ENCODE data around the gene ASTN2.

Gene ASTN2

DNA sequence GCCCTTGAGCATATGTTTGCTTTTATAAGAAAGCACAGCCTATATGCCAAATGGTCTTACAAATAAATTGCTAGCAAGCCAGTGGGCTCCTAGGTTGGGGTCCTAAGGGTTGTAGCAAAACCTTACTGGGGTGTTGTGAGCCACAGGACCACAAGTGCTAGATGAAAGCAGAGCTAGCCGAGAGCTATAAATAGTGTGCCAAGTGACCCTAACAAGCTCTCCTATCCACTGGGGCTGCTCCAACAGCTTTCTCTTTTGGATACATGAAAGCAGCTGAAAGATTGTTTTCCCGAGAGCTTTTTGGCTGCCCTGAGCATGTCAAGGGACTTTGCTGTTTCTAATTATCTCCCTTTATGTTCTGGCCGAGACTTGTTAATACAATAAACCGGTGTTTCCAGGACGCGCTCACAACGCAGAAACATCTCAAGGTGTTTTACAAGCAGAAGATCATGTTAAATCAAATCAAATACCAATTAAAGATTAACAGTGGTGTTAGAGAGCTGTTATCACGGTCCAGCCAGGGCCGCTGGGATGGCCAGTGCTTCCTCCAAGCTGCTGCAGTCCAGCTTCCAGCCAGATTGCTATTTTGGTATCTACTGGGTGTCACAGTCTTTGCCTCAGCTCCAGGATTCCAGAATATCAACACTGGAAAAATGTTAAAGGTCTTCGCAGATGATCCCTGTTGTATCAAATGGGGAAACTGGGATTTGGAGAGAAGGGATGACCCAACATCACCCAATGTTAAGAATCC lies 351.0 kb downstream of the ASTN2 start:
- no peak for DNase-seq

GRCh38 chr9:117060963-117061362 lies 353.9 kb downstream of the ASTN2 start:
- no peak for DNase-seq

DNA sequence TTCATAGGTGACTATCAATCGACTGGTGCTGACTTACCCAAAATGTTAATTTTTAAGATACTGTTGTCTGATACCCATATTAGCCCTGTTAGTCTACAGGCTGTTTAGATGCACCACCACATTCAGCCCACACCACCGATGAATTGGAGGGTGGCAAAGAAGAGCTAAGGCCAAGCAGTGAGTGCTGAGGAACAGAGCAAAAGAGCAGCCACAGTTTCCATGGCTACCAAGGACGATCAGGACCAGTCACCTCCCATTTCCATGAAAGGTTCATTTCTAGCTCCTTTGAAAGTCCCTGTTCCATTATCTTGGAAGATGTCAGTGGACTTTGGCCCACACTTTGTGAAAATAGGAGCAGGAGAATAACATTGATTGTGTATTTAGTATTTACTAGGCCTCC lies 364.9 kb downstream of the ASTN2 start:
- DNase-seq: no peak

- no peak for DNase-seq
These were observed 368.1 kb downstream of the ASTN2 start for GRCh38 chr9:117046666-117047327.

- no peak for DNase-seq
These were observed 370.6 kb downstream of the ASTN2 start for GRCh38 chr9:117044241-117044640.

GRCh38 chr9:117043159-117043558 lies 371.7 kb downstream of the ASTN2 start:
- DNase-seq: no peak

DNA sequence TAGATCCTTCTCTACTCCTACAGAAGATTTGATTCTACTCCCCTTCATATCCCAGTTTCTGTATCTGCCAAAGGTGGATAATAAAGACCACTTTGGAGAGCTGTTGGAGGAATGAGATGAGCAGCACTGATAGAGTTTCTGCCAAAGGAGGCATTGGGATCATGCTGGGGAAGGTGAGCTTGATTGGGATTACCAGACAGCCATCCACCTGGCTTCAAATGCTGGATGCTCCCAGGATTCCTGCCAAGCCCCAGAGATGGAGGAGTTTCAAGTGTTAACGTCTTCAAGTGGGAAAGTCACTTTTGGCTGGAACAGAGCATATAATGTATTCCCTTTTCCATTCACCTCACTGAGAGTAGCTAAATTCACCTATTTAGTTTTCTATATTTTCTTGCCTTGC lies 379.3 kb downstream of the ASTN2 start:
- DNase-seq: no peak

GRCh38 chr9:117034866-117035265 lies 380.0 kb downstream of the ASTN2 start:
- no peak for DNase-seq

- DNase-seq: no peak
These were observed 384.5 kb downstream of the ASTN2 start for GRCh38 chr9:117030254-117030768.

DNA sequence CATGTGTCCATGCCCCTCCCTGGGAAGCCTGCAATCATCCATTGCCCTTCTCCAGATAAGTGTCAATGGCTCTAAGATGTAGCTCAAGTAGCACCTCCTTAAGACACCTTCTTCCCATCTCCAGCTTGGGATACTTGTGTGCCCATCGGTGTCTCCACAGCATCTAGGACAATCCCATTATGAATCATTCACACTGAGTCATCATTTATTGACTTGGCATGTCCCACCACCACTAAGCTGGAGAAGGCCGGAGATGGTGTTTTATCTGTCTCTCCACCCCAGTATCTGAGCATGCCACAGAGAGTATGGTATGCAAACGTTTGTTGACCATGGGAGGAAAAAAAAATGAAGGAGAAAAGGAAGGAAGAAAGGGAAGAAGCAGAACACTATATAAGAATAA lies 385.5 kb downstream of the ASTN2 start:
- DNase-seq: no peak

DNA sequence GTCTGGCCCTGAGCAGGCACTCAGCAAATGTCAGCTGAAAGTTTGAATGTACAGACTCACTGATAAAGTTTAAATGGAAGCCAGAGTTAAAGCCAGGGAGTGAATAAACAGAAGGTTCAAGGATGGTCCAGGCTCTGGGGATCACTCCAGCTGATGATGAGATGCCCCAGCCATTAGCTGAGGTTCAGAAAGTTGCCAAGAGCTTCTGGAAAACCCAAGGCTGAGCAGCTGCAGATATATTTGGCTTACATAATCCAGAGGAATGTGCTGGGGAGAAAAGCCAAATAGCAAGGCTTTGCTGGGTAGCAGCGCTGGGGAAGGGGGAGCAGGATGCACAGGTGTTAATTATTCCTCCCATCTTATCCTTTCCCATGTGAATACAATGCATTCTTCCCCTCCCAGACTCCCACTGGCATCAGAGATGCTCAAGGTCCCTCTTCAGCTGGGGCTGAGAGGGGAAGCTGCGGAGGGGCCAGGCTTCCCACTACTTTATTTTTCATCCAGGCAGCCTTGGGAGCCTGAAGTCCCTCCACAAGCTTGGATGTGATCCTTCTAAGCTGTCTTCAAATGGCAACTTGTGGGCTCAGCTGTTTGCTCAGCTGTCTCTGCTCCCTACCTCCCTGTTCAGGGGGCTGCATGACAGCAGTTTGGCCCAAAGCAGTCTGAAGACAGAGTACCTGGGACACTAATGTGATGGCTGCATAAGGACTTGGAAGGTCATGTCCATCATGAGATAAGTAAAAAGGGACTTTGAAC lies 386.6 kb downstream of the ASTN2 start:
- no peak for DNase-seq

- DNase-seq: no peak
These were observed 393.0 kb downstream of the ASTN2 start for GRCh38 chr9:117021906-117022305.

DNA sequence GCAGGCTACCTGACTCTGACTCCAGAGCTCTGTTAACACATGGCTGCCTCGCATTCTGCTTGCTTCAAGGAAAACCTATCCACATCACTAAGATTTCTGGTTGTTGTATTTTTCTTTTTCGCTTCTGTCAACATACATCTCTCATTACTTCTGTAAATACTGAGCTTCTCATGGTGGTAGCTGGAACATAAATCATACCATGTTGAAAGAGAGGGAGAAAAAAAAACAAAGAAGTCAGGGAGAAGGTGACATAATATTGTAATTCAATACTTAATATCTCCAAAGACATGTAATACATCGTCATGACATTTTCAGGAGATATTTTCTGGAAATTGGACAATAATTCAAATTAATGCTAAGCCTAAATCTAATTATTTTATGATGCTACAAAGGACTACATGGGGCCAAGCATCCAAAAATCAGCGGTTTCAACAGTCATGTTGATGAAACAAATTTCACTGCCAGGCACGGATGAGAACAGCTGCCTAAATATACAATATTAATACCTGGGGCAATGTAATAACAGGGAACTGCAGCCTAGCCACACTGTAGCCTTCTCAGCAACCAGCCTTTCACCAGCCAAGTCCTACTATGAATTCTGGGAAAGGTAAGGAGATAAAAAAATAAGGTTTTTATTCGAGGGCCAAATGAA lies 395.8 kb downstream of the ASTN2 start:
- no peak for DNase-seq

DNA sequence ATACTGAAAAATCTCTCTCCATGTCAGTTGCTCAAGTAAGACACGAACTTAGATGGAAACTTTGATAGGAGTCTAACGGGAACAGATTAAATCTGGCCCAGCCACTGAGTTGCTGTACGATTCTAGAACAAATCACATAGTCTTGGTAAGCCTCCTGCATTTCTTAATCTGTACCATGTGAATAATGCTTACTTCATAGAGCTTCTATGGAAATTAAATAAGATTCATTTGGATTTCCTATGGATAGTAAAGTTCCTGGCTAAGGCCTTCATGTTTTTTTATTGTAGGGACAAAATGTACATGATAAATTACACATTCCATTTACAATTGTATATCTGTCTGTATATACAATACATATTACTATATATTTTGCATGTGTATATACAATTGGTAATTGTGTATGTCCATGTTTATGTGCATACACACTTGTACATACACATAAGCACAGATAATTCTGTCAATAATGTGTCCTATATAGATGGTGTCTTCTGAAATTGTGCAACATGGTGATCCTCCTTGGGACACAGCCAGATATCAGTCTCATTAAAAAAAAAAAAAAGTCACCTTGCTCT lies 397.4 kb downstream of the ASTN2 start:
- no peak for DNase-seq

DNA sequence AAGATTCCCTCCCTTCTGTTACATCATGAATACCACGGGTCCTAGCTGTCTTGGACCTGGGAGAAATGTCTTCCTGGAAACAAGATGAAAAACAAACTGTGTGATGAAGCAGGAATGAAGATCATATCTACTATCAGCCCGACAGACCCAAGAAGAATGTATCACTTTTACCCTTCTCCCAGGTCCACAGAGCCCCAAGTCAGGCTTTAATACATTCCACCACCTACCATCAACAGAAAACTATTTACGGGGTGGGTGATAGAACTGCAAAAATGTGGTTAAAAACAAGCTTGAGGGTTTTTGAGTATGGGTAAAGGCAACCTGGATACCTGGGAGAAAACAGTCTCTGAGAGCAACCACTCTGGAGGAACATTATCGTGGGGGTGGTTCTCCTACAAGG lies 400.8 kb downstream of the ASTN2 start:
- DNase-seq: no peak

- DNase-seq: no peak
These were observed 401.3 kb downstream of the ASTN2 start for GRCh38 chr9:117013440-117013995.

GRCh38 chr9:117010061-117010460 lies 404.8 kb downstream of the ASTN2 start:
- DNase-seq: no peak

DNA sequence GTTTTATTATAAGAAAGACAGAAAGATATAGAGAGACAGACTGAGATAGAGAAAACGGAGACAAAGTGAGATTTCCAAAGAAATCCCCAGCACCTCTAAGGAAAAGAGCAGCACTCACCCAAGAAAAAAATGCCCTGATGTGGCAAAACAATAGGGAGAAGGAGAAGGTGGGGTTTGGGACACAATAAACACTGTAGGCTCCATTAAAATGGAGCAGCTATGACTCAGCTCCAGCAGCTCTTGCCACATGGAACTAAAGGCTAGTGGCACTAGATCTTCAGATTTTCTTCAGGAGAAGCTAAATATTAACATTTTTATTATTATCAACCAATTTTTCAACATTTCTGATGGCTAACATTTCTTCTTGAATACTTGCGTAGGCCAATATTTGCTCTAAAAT lies 406.0 kb downstream of the ASTN2 start:
- no peak for DNase-seq

DNA sequence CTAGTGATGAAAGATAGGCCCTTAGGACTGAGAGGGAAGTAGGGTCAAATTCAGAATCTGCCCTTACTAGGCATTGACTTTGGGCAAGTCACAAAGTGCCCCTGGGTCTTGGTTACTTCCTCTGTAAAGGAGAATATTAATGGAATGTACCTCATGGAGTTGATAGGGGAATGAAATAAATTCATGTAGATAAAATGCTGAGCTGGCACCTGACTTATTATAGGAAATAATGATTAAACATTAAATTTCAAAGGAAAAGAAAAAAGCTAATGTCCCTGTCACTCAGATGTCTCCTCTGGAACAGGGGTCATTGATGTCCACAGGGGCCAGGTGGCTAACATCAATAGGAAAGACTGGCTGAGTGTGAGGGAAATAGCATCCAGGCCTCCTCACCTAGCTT lies 406.4 kb downstream of the ASTN2 start:
- no peak for DNase-seq

DNA sequence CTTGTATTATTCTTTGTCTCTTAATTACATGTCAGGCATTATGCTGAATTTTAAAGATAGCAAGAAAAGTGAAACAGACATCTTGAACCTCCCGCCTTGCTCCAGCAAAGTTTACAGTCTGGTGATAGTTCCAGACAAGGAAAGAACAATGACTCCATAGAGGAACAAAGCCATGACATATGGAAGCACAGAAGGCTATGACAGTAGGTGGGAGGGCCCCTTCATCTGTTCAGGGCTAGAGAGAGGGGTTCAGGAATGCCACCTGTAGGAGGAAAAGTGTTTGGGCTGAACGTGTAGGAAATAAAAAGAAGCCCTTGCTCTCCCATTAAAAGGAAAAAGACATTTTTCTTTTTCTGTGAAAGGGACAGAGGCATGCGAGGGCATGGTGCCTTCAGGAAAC lies 412.2 kb downstream of the ASTN2 start:
- DNase-seq: no peak

GRCh38 chr9:117000834-117001233 lies 414.0 kb downstream of the ASTN2 start:
- no peak for DNase-seq

DNA sequence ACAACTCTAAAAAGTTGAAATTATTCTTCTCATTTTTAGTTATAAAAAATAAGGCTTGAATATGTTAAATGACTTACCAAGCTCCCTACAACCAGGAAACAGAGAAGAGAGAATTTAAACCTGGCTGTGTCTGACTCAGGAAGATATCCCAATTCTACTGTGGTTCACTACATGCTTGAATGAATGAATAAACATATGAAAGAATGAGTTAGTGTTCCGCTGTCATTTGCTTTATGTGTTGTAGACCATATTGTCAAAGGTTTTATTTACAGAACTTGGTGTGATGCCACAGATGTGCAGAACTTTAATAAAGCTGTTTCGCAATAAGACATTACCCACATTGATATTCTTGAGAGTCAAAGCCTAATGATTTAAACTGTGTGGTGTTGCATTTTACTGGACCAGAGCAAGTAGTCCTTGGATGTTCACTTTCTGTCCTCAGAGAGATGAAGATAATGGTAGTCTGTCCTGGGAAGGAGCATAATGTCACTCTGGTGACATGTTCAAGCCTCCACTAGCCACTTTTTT lies 414.6 kb downstream of the ASTN2 start:
- DNase-seq: no peak

Data from NCI-H2029 treated with DMSO at 0.1 percent for 48 hours (cell line).